H1 (cell line): ENCODE measurements around the gene GAPDH. TPM values are rescaled to one million over a fixed set of nuclear protein-coding genes. Genes with fewer than 3 reads are reported as not detected.
A peak's percentile ranks its signal among the peaks of the same experiment; 100 is the strongest.

Experiments
- CTCF ChIA-PET: fragments of 300-600 bp; sonication (Branson Sonifier 250); formaldehyde crosslinking; loops from one replicate; lab custom pipeline; 2021; ENCODE audit not compliant: partially characterized antibody; lab: Charles Lee
- POLR2A ChIA-PET: fragments of 300-600 bp; sonication (Branson Sonifier 250); formaldehyde crosslinking; loops from one replicate; lab custom pipeline; 2021; ENCODE audit warnings: inconsistent platforms; ENCODE audit not compliant: partially characterized antibody; lab: Charles Lee
- DNase-seq, 2 experiments: peaks; one replicate each; pipeline versions ENCODE4 v3.0.0 to v3.0.0-alpha.2; 2010 to 2022; ENCODE audit warnings: low spot score in 2 of 2, low read depth in 1 of 2, mixed read lengths in 1 of 2
- FAIRE-seq: peaks from 2 replicates; lab custom pipeline; 2011; peaks lifted over from hg19 to GRCh38; lab: Jason Lieb, UNC
- H2AFZ ChIP-seq: 2 replicates; pipeline ENCODE4 v1.8.1; 2012; ENCODE audit warnings: low read length, inconsistent platforms
- H2AK5ac ChIP-seq: 2 replicates; pipeline ENCODE4 v1.6.1; 2013; ENCODE audit warnings: low read depth, low read length
- H2BK120ac ChIP-seq: replicated peaks from 2 replicates; pipeline ENCODE3; 2013; ENCODE audit warnings: low read depth, low read length, inconsistent platforms
- H2BK12ac ChIP-seq: 2 replicates; pipeline ENCODE4 v1.6.1; 2013; ENCODE audit warnings: low read depth, low read length
- H2BK15ac ChIP-seq: 2 replicates; pipeline ENCODE4 v1.6.1; 2013; ENCODE audit warnings: low read length
- H2BK20ac ChIP-seq: 2 replicates; pipeline ENCODE4 v1.6.1; 2013; ENCODE audit warnings: low read length
- H2BK5ac ChIP-seq: 2 replicates; pipeline ENCODE4 v1.6.1; 2013; ENCODE audit warnings: low read depth, low read length
- H3K14ac ChIP-seq: 2 replicates; pipeline ENCODE4 v1.6.1; 2013; ENCODE audit warnings: inconsistent platforms; ENCODE audit not compliant: insufficient read length
- H3K18ac ChIP-seq: 2 replicates; pipeline ENCODE4 v1.6.1; 2013; ENCODE audit warnings: low read length; ENCODE audit errors: extremely low read depth
- H3K23ac ChIP-seq: 2 replicates; pipeline ENCODE4 v1.6.1; 2013; ENCODE audit warnings: inconsistent platforms; ENCODE audit not compliant: insufficient read length
- H3K23me2 ChIP-seq: 2 replicates; pipeline ENCODE4 v1.6.1; 2013; ENCODE audit warnings: low read depth, low read length
- H3K27ac ChIP-seq: 2 replicates; pipeline ENCODE4 v1.6.1; 2011; ENCODE audit warnings: low read depth, low read length, inconsistent platforms
- H3K27me3 ChIP-seq, 4 experiments: replicated peaks in 1 of 4; 1 replicate in 1 of 4; 2 replicates in 3 of 4; pipeline versions ENCODE4 v1.6.1 to v1.8.1; 2011 to 2013; ENCODE audit warnings: low read length in 3 of 4, mild to moderate bottlenecking in 3 of 4, inconsistent platforms in 2 of 4, mixed read lengths in 2 of 4, moderate library complexity in 1 of 4; ENCODE audit not compliant: control insufficient read depth in 3 of 4, insufficient read depth in 3 of 4; ENCODE audit errors: extremely low read depth in 1 of 4
- H3K36me3 ChIP-seq, 4 experiments: 2 replicates each; pipeline versions ENCODE4 v1.6.1 to v1.8.1; 2011 to 2013; ENCODE audit warnings: mild to moderate bottlenecking in 4 of 4, low read length in 3 of 4, moderate library complexity in 2 of 4, control low read depth in 1 of 4, inconsistent platforms in 1 of 4; ENCODE audit not compliant: insufficient read depth in 4 of 4, control insufficient read depth in 2 of 4
- H3K4ac ChIP-seq: replicated peaks from 2 replicates; pipeline ENCODE3; 2013; ENCODE audit warnings: low read length, low read depth, mixed read lengths, inconsistent platforms; ENCODE audit not compliant: insufficient read length
- H3K4me1 ChIP-seq, 4 experiments: replicated peaks in 1 of 4; 1 replicate in 1 of 4; 2 replicates in 3 of 4; pipeline versions ENCODE4 v1.6.1 to v1.8.1; 2011 to 2013; ENCODE audit warnings: low read length in 3 of 4, inconsistent platforms in 2 of 4, mixed read lengths in 1 of 4; ENCODE audit not compliant: insufficient read depth in 4 of 4, control insufficient read depth in 3 of 4
- H3K4me2 ChIP-seq, 2 experiments: 2 replicates each; pipeline versions ENCODE4 v1.6.1 to v1.8.1; 2011 to 2013; ENCODE audit warnings: low read depth in 2 of 2, low read length in 2 of 2, control low read depth in 1 of 2, inconsistent platforms in 1 of 2, mild to moderate bottlenecking in 1 of 2; ENCODE audit not compliant: insufficient read depth in 1 of 2
- H3K4me3 ChIP-seq, 4 experiments: fragments of 200-600, 300-600 bp in 1 of 4; sonication (generic), shearing (Covaris generic), sonication (Bioruptor Twin) in 1 of 4; 2 replicates each; pipeline versions ENCODE4 v1.5.1 to v1.8.1; 2011 to 2016; ENCODE audit warnings: low read length in 4 of 4, low read depth in 3 of 4, control low read depth in 2 of 4, inconsistent platforms in 2 of 4, mild to moderate bottlenecking in 2 of 4, mixed read lengths in 1 of 4, moderate library complexity in 1 of 4; ENCODE audit not compliant: insufficient read depth in 2 of 4; ENCODE audit errors: extremely low read depth in 1 of 4
- H3K56ac ChIP-seq: replicated peaks from 2 replicates; pipeline ENCODE3; 2013; ENCODE audit warnings: low read depth, mild to moderate bottlenecking, mixed read lengths, low read length, inconsistent platforms; ENCODE audit not compliant: insufficient read length
- H3K79me1 ChIP-seq: 2 replicates; pipeline ENCODE4 v1.6.1; 2013; ENCODE audit warnings: low read depth, low read length, control low read depth
- H3K79me2 ChIP-seq, 2 experiments: 2 replicates each; pipeline versions ENCODE4 v1.6.1 to v1.8.1; 2012 to 2013; ENCODE audit warnings: low read length in 2 of 2, mild to moderate bottlenecking in 2 of 2, inconsistent platforms in 1 of 2; ENCODE audit not compliant: insufficient read depth in 2 of 2, control insufficient read depth in 1 of 2
- H3K9ac ChIP-seq, 4 experiments: replicated peaks in 1 of 4; 1 replicate in 1 of 4; 2 replicates in 3 of 4; pipeline versions ENCODE4 v1.6.1 to v1.8.1; 2011 to 2013; ENCODE audit warnings: low read depth in 3 of 4, low read length in 3 of 4, control low read depth in 2 of 4, mild to moderate bottlenecking in 2 of 4, moderate library complexity in 2 of 4, inconsistent platforms in 1 of 4; ENCODE audit errors: extremely low read depth in 1 of 4
- H3K9me3 ChIP-seq, 2 experiments: 2 replicates each; pipeline versions ENCODE4 v1.6.1 to v1.8.1; 2012 to 2013; ENCODE audit warnings: mild to moderate bottlenecking in 2 of 2, moderate library complexity in 2 of 2, control low read depth in 1 of 2, inconsistent platforms in 1 of 2, low read depth in 1 of 2, low read length in 1 of 2, mixed read lengths in 1 of 2; ENCODE audit not compliant: insufficient read depth in 2 of 2
- H4K20me1 ChIP-seq, 2 experiments: replicated peaks in 1 of 2; 2 replicates each; pipeline versions ENCODE3 to v1.8.1; 2011 to 2013; ENCODE audit warnings: inconsistent platforms in 2 of 2, low read length in 2 of 2, mild to moderate bottlenecking in 1 of 2; ENCODE audit not compliant: insufficient read depth in 2 of 2, control insufficient read depth in 1 of 2
- H4K5ac ChIP-seq: 2 replicates; pipeline ENCODE4 v1.6.1; 2013; ENCODE audit warnings: low read length, low read depth, mixed read lengths, inconsistent platforms; ENCODE audit not compliant: insufficient read length
- H4K8ac ChIP-seq: 2 replicates; pipeline ENCODE4 v1.8.0; 2013; ENCODE audit warnings: mild to moderate bottlenecking, moderate library complexity, low read length, inconsistent platforms; ENCODE audit not compliant: insufficient read depth; ENCODE audit errors: extremely low read depth
- H4K91ac ChIP-seq: replicated peaks from 2 replicates; pipeline ENCODE3; 2013; ENCODE audit warnings: low read length, mixed read lengths, inconsistent platforms; ENCODE audit not compliant: insufficient read length
- E2F6 ChIP-seq: IDR thresholded peaks from 2 replicates; pipeline ENCODE4 v1.6.1; 2012; ENCODE audit warnings: inconsistent platforms
- SIRT6 ChIP-seq: IDR thresholded peaks from one replicate; pipeline ENCODE4 v1.7.1; 2012; ENCODE audit warnings: low read length, inconsistent platforms
- WGBS, 2 experiments: shearing (Covaris generic) in 1 of 2; methylation state at CpG; one replicate each; pipeline versions ENCODE4 v1.1.6 to v1.1.7; 2013 to 2015; ENCODE audit warnings: low lambda C conversion rate in 2 of 2, mixed read lengths in 2 of 2, inconsistent platforms in 1 of 2, low coverage in 1 of 2, missing lambda C conversion rate in 1 of 2; ENCODE audit not compliant: insufficient replicate concordance in 2 of 2, insufficient coverage in 1 of 2, insufficient read length in 1 of 2; ENCODE audit errors: extremely low coverage in 1 of 2, missing lambda C conversion rate in 1 of 2; 5-methylcytosine and 5-hydroxymethylcytosine counted together
- polyA plus RNA-seq, 7 experiments: library from polyadenylated mRNA; depleted of rRNA in 3 of 7; stranded (reverse) in 5 of 7; unstranded in 2 of 7; fragments of >200 nt in 5 of 7; fragments of 200-250 nt in 2 of 7; gene quantifications; 1 replicate in 5 of 7; 2 replicates in 1 of 7; 4 replicates in 1 of 7; pipeline versions ENCODE4 v1.2.1 to v1.2.3, GENCODE V29; 2011 to 2013; ENCODE audit warnings: missing spikeins in 2 of 7, mixed read lengths in 2 of 7
- total RNA-seq: library from RNA; stranded (reverse); fragmentation: NEBNext Ultra II Directional; extraction: Animal tissue kit (Norgen Biotek cat#: 25700); gene quantifications from 2 replicates; pipeline ENCODE4 v1.2.1, GENCODE V29; 2021

GAPDH gene
- total and polyA plus RNA-seq, 2 of the 8 experiments (the other 6 are each of a cell fraction or from before 2014, with no cell fraction given) = 5,175 to 15,878 TPM

DNA sequence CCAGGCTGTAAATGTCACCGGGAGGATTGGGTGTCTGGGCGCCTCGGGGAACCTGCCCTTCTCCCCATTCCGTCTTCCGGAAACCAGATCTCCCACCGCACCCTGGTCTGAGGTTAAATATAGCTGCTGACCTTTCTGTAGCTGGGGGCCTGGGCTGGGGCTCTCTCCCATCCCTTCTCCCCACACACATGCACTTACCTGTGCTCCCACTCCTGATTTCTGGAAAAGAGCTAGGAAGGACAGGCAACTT is 1.3 kb downstream of the GAPDH start:
- Histone ChIP-seq H3K27me3 (no peaks in the 10 kb centered on the region), H3K4me2 (peak overlapping the region; percentile 80 to 91), H2BK120ac (no peak overlapping the region), H3K23ac (no peak overlapping the region), H3K4ac (no peak overlapping the region), H3K18ac (peak overlapping the region; percentile 89; the same call in 1 of the 2 replicates), H3K9ac (peak overlapping the region; percentile 89 to 99 (median 98)), H3K79me1 (no peaks in the 10 kb centered on the region; the same call in 1 of the 2 replicates), H3K79me2 (peaks cover 3 to 28% of the 10 kb centered on the region in 2 experiments; a peak in 3 of 4 replicates), H3K4me3 (peak overlapping the region; percentile 83 to 98 (median 90)), H4K5ac (peak overlapping the region; percentile 81), H3K23me2 (peaks cover 16% of the 10 kb centered on the region), H4K20me1 (peaks cover 10 to 21% of the 10 kb centered on the region in 2 experiments), H4K91ac (no peak overlapping the region), H2BK12ac (no peak overlapping the region), H2BK5ac (peak overlapping the region; percentile 90), H3K4me1 (peaks cover 0 to 25% (median 21%) of the 10 kb centered on the region in 4 experiments; a peak in 6 of 7 replicates), H3K36me3 (peaks cover 27 to 49% (median 34%) of the 10 kb centered on the region in 4 experiments), H2BK20ac (no peak overlapping the region), H4K8ac (peak overlapping the region; percentile 73; the same call in 1 of the 2 replicates), H2BK15ac (no peak overlapping the region), H3K14ac (no peak overlapping the region), H3K9me3 (no peaks in the 10 kb centered on the region), H2AK5ac (no peak overlapping the region), H3K27ac (peak overlapping the region; percentile 98; the same call in 1 of the 2 replicates), H2AFZ (no peak overlapping the region), H3K56ac (peak overlapping the region; percentile 96)
- FAIRE-seq (no peak), DNase-seq (no peak)
- 0% methylated on average over 6 of the region's 6 CpGs; no CpG with 5 or more reads in 1 of the 2 experiments for WGBS, 2 experiments
- POLR2A ChIA-PET = interaction anchor here (0.6 to 11.4 kb wide), 36 partner anchors 8 to 393 kb away, joined by 3 to 665 read pairs (median 12); partner anchors contain the start of genes CDCA3, CHD4, IFFO1 and MRPL51
- TF ChIP-seq E2F6 (no peak), SIRT6 (peak; percentile 1)
- TF ChIP-seq, all 59 proteins: peak for 1
- CTCF ChIA-PET = interaction anchor here (1.1 to 24.9 kb wide), 5 partner anchors 8 to 230 kb away, joined by 3 to 462 read pairs (median 3); partner anchors contain the start of genes IFFO1 and NOP2
